ENCODE data around the gene FGD3. TPM values are rescaled to one million over a fixed set of nuclear protein-coding genes. Genes with fewer than 3 reads are reported as not detected.
A peak's percentile ranks its signal among the peaks of the same experiment; 100 is the strongest.

The FGD3 gene
- total and polyA plus RNA-seq, 10 donors, result 30.7 to 99.1 (median 68.7) TPM

DNA sequence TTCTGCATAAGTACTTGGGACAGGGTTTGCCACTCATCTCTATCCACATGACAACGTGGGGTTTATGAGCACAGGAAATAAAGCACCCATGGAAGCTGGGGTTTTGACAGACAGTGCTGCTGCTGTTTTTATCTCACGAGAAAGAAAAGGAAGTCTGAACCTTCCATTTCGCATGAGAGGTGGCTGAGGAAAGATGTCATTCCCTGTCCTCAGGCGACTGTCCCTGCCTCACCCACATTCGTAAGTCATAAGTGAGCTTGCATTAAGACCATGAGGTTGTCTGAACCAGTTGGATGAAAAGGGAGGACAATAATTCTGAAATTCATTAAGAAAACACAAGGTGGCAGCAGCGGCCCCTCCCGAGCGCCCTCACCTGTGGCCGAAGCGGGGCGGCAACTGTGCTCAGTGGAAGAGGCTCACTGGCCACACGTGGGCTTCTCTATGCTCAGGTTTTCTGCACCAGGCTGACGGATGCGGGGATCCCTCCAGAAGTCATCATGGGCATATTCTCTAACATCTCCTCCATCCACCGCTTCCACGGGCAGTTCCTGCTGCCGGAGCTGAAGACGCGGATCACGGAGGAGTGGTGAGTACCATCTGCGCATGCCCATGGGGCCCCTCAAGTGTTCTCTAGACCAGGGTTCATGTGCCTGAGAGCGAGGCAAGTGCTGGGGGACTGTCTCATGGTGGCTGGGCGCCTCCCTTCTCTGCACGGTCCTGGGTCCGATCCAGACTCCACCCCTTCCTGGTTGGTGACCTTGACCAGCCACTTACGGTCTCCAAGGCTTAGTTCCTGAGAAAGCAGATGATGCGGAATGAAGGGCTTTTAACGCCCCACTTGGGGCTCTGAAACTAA, 56.5 kb downstream of the FGD3 start:
- WGBS, 5 donors, result 38 to 58% (median 54%) methylated on average over 27 to 28 of the region's 28 CpGs
- Histone ChIP-seq H3K36me3 (peaks cover 0 to 85% (median 54%) of the 10 kb centered on the region in 6 donors), H3K4me3 (peak overlapping the region in 7 of 8 donors; percentile 3 to 64 (median 30)), H3K27ac (peak overlapping the region in 6 of 8 donors; percentile 12 to 63 (median 46)), H3K9me3 (peaks cover 0 to 9% (median 5%) of the 10 kb centered on the region in 8 donors), H3K4me1 (peaks cover 0 to 47% (median 20%) of the 10 kb centered on the region in 6 donors), H3K27me3 (replicated peaks in 1 of 7) (no peaks in the 10 kb centered on the region)
- intact Hi-C loops (cut with DNase I; ENCODE audit: low total_unique reads), result loop anchor here (10.0 kb wide), 2 partner anchors 51 to 91 kb away; partner anchors contain the start of genes CARD19 and SUSD3
- peak; percentile 89 for DNase-seq
- TF ChIP-seq, protein P1, sequence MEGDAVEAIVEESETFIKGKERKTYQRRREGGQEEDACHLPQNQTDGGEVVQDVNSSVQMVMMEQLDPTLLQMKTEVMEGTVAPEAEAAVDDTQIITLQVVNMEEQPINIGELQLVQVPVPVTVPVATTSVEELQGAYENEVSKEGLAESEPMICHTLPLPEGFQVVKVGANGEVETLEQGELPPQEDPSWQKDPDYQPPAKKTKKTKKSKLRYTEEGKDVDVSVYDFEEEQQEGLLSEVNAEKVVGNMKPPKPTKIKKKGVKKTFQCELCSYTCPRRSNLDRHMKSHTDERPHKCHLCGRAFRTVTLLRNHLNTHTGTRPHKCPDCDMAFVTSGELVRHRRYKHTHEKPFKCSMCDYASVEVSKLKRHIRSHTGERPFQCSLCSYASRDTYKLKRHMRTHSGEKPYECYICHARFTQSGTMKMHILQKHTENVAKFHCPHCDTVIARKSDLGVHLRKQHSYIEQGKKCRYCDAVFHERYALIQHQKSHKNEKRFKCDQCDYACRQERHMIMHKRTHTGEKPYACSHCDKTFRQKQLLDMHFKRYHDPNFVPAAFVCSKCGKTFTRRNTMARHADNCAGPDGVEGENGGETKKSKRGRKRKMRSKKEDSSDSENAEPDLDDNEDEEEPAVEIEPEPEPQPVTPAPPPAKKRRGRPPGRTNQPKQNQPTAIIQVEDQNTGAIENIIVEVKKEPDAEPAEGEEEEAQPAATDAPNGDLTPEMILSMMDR (IDR thresholded peaks at IDR 0.05 in 8 of 11, conservative IDR thresholded peaks at IDR 0.05 in 3 of 11), result peak in 10 of 11 experiments; percentile 28 to 75 (median 70)
- TF ChIP-seq POLR2AphosphoS5 (IDR thresholded peaks at IDR 0.05), result peak; percentile 59 to 80 (median 60)
- TF ChIP-seq POLR2A (IDR thresholded peaks at IDR 0.05), result no peak

DNA sequence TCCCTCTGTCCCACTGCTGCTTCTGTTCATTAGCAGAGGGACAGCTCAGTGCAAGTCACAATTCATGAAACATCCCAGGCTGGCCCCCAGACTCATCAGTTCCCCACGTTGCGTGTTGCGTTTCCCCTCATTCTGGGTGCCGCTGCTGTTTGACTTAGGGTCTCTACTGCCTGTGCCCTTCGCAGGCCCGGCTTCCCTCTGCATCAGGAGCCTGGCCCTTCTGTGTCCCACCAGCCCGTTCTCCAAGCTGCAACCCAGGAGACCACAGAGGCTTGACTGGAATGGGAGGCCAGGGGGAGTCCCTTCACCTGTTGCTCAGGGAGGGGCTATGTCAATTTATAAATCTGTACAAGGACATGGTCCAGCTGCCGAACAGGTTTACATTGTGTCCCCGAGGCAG, 57.2 kb downstream of the FGD3 start:
- intact Hi-C loops (cut with DNase I; ENCODE audit: low total_unique reads), result loop anchor here (10.0 kb wide), 2 partner anchors 50 to 90 kb away; partner anchors contain the start of genes CARD19 and SUSD3
- Histone ChIP-seq H3K4me1 (peaks cover 0 to 47% (median 20%) of the 10 kb centered on the region in 6 donors), H3K4me3 (no peak overlapping the region), H3K27me3 (replicated peaks in 1 of 7) (no peaks in the 10 kb centered on the region), H3K9me3 (peaks cover 0 to 1% (median 0%) of the 10 kb centered on the region in 8 donors), H3K36me3 (peaks cover 0 to 87% (median 59%) of the 10 kb centered on the region in 6 donors), H3K27ac (peak overlapping the region in 5 of 8 donors; percentile 12 to 63 (median 50))
- DNase-seq, result no peak
- WGBS, 5 donors, result 85 to 97% (median 92%) methylated on average over 9 of the region's 9 CpGs
- no peak for TF ChIP-seq POLR2AphosphoS5 (IDR thresholded peaks at IDR 0.05)

DNA sequence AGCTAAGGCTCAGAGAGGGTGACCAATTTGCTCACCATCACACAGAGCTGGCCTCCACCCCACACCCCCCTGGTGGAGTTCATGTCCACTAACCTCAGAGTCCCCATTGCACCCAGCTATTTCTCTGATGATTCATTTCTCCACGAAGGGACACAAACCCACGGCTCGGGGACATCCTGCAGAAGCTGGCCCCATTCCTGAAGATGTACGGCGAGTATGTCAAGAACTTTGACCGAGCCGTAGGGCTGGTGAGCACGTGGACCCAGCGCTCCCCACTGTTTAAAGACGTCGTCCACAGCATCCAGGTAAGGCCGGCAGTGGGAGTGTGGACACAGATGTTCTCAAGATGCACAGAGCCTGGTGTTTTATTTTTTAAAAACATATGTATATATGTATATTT, 58.6 kb downstream of the FGD3 start:
- Histone ChIP-seq H3K9me3 (no peaks in the 10 kb centered on the region), H3K4me3 (no peak overlapping the region), H3K27me3 (replicated peaks in 1 of 7) (no peaks in the 10 kb centered on the region), H3K4me1 (peaks cover 0 to 39% (median 23%) of the 10 kb centered on the region in 6 donors), H3K36me3 (peaks cover 0 to 96% (median 71%) of the 10 kb centered on the region in 6 donors), H3K27ac (no peak overlapping the region)
- TF ChIP-seq, protein P1 (IDR thresholded peaks at IDR 0.05 in 8 of 11, conservative IDR thresholded peaks at IDR 0.05 in 3 of 11), result no peak
- no peak for TF ChIP-seq POLR2A (IDR thresholded peaks at IDR 0.05)
- no peak for TF ChIP-seq POLR2AphosphoS5 (IDR thresholded peaks at IDR 0.05)
- 90 to 95% (median 94%) methylated on average over 12 of the region's 12 CpGs for WGBS, 5 donors
- no peak for DNase-seq
- intact Hi-C loops (cut with DNase I; ENCODE audit: low total_unique reads), result loop anchor here (10.0 kb wide), 2 partner anchors 49 to 89 kb away; partner anchors contain the start of genes CARD19 and SUSD3

DNA sequence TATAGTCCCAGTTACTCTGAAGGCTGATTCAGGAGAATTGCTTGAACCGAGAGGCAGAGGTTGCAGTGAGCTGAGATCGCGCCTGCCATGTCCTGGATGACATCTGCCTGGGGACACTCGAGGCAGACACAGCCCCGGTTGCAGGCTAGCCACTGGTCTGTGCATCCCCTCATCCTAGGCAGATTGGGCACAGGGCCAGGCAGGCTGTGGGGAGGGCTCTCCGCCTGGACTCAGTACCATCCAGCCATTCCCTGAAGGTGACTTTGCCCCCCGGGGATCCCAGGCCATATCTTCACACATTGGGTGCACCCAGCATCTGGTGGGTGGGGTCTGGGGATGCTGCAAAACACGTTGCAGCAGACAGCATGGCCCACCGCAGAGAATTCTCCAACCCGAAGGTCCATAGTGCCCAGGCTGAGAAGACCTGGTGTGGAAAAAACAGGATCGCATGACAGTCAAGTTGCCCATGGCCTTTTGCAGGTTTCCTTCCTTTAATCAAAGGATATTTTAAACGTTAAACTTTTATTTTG, 60.3 kb downstream of the FGD3 start:
- Histone ChIP-seq H3K27ac (no peak overlapping the region), H3K9me3 (no peaks in the 10 kb centered on the region), H3K27me3 (replicated peaks in 1 of 7) (no peaks in the 10 kb centered on the region), H3K36me3 (peaks cover 0 to 100% (median 81%) of the 10 kb centered on the region in 6 donors), H3K4me3 (no peak overlapping the region), H3K4me1 (peaks cover 0 to 34% (median 17%) of the 10 kb centered on the region in 6 donors)
- intact Hi-C loops (cut with DNase I; ENCODE audit: low total_unique reads), result loop anchor here (10.0 kb wide), 2 partner anchors 47 to 87 kb away; partner anchors contain the start of genes CARD19 and SUSD3
- no peak for DNase-seq
- TF ChIP-seq POLR2AphosphoS5 (IDR thresholded peaks at IDR 0.05), result peak in 2 of 3 donors; percentile 9 to 51
- TF ChIP-seq, protein P1 (IDR thresholded peaks at IDR 0.05 in 8 of 11, conservative IDR thresholded peaks at IDR 0.05 in 3 of 11), result no peak
- 76 to 87% (median 82%) methylated on average over 11 to 12 of the region's 12 CpGs for WGBS, 5 donors

Measured in spleen (tissue), 11 donors.